ENCODE measurements around the gene SPECC1L.

Gene SPECC1L

DNA sequence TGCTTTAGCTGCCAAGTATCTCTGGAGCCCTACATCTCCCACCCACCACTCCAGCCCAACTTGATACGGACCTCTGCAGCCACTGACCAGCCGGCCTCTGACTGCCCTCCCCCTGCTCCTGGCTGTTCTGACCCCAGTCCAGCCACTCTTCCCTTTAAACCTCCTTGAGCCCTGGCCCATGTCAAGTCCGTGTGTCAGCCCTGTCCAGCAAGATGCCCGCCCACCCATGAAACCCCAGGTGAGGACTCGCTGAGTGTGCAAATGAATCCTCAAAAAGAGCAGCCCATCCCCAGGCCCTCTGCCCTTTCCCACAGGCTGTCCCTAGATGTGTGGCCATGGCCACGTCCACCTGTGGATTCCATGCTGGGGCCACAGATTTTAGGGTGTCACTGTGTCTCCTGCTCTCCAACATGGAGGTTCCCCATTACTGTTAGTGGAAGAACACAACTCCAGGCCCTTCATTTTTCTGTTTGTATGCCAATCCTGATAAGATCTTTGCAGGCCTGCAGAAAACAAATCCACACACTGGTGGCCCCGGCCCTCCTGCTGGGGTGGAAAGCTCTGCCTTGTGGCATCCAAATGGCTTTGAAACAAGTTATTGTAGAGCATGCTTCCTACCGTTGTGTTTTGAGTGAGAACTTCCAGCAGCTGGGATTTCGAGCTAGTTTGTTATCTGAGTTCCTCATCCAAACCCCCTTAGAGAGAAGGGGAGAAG is 134.1 kb downstream of the SPECC1L start:
- DNase-seq, result no peak

DNA sequence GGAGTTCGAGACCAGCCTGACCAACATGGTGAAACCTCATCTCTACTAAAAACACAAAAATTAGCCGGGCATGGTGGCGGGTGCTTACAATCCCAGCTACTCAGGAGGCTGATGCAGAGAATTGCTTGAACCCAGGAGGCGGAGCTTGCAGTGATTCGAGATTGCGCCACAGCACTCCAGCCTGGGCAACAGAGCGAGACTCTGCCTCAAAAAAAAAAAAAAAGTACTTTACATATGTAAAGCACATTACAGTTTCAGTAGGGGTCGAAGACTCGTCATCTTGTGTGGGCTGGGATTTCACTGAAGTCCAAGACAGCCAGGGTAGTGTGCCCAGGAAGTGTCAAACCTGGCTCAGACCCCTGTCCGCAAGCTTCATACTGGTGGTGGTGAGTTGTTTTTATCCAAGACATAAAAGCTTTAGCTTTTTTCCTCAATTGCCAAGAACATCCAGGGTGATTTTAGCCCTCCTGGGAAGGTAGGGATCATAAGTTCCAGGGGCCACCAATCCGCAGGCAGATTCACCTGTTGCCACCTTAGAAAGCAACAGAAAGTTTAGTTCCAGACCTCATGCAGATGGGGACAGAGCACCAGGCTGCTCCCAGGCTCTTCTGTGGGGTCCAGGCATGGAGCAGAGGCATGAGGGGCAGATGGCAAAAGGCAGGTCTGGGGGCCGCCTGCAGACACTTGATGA is 135.1 kb downstream of the SPECC1L start:
- DNase-seq, result no peak

DNA sequence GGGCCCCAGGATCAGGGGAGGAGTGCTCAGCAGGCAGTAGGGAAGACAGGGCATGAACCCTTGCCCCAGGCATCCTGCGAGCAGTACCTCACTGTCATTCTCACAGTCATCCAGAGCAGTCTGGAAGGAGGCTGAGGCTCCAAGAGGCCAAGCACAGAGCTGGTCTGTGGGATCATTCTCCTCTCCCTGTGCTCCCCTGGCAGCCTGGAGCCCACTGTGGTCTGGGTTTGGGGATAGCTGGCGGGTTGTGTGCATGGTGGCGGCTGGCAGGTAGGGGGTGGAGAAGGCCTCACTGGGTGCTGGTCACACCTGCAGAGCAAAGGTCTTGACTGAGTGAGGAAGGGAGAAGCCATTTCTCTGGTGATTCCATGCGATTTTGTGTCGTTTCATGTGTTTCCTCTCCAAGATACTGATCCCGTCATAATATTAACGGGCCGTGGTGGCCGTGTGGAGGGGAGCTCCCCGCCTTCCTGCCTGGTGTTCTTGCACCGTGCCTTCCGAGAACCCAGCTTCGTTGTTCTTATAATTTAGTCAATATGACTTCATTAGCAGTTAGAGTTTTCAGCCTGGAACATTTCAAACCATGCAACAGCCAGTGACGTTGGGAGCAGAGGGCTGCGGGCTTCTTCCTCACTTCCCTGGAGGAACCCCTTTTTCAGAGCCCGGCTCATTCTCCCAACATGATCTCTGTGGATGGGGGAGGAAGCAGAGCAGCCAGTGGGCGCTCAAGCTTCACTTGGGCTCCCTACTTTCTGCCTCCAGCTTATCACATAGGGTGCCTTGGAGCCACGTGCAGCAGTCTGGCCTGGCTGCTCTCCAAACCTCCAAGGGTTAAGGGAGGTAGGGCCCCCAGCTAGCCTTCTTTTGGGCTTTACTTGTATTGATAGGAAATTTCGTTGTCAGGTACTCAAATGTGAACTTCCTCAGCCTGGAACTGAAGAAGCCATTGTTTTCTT is 136.0 kb downstream of the SPECC1L start:
- no peak for DNase-seq

DNA sequence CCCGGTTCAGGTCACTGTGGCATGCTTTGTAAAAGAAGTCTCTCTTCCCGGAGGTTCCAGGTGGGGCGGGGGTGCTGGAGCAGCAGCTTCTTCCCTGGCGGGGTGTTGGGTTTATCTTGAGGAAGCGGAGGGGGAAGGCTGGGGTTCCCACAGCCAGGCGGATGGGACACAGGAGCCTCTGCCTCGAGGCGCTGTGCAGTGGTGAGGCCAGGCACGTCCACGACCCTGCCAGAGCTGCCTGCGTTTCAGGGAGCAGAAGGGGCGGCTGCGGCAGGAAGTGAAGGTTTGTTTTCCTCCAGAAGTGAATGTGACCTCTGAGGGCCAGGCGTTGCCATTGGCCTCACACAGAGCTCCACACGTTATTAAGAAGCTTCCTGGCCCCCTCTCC is 136.6 kb downstream of the SPECC1L start:
- no peak for DNase-seq

DNA sequence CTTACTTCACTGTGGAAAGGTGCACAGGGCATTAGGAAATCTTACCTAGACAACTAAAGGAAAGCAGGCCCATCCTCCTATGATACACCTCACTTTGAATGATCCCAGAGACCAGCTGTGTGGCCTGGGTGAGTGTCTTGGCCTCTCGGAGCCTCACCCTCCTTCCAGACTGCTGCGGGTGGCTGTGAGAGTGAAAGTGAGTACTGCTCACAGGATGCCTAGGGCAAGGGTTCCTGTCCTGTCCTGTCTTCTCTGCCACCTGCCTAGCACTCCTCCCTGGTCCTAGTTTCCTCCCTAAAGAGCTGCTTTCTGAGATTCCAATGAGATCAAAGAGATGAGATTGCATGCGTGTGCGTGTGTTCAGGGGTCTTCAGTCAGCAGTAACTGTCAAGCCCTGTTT is 137.3 kb downstream of the SPECC1L start:
- DNase-seq, result no peak

DNA sequence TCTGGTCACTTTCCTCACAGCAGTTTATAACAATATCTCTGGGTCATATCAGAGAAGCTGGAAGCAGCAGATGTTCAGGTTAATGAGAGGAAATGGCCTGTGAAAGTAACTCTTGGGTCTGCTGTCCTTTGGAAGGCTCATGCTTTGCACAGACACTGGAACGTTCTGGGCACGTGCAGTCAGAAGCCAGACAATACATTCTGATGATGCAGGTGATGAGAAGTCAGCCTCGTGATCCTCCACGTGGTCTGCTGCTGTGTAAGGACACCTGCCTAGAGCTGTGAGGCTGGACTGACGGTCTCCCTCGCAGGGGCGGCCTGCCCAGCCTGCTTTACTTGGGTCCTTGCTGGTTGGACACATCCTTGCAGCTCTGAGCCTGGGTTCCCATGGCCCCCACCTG is 138.0 kb downstream of the SPECC1L start:
- DNase-seq, result no peak

DNA sequence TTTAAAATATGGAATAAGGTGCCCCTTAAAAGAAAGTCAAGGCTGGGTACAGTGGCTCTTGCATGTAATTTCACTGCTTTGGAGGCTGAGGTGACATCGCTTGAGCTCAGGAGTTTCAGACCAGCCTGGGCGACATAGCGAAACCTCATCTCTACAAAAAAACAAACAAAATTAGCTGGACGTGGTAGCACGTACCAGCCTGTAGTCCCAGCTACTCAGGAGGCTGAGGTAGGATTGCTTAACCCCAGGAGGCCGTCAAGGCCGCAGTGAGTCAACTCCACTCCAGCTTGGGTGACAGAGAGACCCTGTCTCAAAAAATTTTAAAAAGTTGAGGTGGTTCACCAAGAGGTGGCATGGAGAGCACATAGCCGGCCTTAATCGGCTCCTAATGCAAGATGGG is 139.1 kb downstream of the SPECC1L start:
- no peak for DNase-seq

DNA sequence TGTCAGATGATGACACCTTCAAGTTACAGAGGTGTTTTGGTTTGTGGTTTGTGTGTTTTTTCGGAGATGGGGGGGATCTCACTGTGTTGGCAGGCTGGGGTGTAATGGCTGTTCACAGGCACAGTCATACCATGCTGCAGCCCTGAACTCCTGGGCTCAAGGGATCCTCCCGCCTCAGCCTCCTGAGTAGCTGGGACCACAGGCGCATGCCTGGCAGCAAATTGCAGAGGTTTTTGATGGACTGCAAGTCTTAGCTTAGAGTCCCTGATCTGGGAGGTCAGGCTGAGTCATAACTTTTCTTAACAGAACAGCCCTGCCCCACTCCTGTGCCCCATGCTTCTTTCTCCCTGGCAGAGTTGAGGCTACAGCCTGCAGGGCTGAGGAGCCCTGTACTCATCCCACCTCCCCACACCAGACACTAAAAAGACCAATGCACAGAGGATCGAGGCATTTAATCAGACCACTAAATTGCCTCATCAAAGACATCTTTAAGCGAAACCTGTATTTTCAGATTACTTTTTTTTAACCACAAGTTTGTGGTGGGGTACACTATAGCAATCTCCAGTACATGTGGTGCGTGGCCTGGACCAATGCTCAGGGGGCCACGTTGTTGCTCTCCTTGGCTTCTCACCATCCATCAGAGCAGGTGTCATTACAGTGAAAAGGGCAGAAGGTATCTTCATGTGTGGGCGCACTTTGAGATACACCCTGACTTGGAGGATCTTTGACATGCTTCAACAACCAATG is 139.7 kb downstream of the SPECC1L start:
- DNase-seq, result peak; percentile 65

DNA sequence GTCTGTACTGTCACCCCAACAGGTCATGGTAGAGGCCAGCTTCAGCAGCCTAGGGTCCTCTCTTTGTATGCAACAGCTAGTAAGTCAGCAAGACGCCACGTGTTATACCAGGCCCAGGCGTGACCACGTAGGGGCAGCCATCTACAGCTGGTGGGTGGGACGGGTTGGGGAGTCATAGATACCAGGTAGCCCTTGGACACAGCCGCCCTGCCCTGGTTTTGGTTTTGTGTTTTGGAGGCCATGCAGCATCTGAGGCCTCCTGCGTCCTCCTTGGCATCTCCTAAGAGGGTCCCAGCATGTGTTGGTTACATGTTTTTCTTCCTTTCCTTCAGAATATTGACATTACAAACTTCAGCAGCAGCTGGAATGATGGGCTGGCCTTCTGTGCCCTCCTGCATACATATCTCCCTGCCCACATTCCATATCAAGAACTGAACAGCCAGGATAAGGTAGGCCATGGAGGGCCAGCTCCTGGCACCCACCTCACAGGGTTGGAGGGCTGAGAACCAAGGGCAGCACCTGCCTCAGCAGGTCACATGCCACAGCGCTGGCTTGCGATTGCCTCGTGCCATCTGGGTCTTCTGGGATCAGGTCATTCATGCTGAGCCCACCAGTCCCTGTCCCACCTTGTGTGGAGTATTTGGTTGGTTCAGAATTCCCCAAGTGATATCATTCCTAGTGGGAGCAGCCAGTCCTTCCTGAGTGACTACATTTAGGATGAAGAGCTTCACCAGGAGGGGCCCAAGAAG is 140.8 kb downstream of the SPECC1L start:
- DNase-seq, result no peak

DNA sequence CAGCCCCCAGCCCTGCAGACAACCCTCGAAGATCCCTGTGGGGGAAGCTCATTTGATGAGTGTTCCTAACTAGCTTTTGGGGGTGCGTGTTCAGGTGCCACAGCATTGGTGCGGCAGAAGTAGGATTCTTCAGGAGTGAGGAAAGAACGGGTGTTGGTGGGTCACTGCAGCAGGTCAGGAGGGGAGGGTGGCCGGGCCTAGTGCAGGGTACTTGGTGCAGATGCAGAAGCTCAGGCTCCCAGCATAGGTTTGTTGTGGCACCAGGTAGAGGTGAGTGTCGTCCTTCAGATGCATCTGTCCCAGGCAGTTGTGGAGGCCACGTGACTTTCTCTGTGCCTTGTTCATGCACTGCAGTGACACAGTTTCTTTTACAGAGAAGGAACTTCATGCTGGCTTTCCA is 141.6 kb downstream of the SPECC1L start:
- no peak for DNase-seq

DNA sequence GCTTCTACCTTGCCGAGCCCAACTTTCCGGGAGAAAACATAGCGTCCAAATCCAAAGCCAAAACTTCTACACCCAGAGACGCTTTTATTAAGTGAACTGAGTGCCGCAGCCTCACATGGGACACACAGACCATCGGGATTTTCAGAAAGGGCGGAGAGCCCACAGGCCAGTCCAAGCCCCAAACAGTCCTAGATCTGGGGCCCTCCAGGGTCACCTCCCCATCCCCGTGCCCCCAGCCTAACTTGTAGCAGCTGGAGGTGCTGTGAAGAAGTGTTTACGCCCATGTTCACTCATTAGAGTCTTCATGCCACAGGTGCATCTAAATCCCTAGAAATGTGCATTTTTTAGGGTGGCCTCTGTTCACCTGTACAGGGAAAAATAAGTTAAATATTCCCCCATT is 142.6 kb downstream of the SPECC1L start:
- DNase-seq, result no peak

DNA sequence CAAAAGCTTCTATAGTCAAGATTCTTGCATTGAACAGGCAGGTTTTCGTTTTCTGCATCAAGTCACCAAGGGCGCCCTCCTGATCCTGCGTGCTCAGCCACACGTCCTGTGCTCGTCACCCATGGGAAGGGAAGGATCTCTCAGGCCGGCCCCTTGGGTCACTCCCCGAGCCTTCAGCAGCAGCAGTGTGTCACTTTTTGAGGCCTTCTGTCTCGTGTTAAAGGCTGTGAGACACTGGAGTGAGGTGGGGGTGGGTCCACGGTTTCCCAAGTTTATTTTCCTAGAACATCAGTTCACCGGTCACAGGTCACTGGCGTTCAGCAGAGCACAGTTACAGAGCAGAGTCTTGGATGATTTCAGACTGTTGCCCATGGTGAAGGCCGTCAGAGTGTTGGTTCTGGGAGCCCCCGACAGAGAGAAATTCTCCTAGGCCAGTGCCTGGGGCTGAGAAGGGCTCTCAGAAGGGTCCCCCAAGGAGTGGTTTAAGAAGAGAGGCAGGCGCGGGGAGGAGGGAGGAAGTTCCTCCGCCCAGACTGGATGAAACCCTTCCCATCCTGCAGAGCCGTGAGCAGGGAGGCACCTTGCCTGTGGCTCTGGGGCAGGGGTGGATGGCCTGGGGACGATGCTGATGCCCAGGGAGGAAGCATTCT is 143.2 kb downstream of the SPECC1L start:
- DNase-seq, result no peak

DNA sequence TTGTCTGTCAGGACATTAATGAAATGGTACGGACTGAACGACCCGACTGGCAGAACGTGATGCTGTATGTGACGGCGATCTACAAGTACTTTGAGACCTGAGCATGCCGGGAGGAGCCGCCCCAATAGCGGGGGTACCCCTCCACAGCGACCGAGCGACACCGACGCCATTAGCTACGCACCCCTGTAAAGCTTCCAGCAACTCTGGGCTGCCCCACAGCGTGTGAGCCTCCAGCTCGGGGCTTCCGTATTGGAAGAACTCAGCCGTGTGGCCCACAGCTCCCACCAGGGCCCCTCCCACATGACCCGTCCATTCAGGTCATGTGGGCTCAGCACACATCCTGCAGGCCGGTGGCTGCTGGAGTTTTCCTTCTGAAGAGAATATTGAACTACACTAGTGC is 143.9 kb downstream of the SPECC1L start:
- DNase-seq, result no peak

DNA sequence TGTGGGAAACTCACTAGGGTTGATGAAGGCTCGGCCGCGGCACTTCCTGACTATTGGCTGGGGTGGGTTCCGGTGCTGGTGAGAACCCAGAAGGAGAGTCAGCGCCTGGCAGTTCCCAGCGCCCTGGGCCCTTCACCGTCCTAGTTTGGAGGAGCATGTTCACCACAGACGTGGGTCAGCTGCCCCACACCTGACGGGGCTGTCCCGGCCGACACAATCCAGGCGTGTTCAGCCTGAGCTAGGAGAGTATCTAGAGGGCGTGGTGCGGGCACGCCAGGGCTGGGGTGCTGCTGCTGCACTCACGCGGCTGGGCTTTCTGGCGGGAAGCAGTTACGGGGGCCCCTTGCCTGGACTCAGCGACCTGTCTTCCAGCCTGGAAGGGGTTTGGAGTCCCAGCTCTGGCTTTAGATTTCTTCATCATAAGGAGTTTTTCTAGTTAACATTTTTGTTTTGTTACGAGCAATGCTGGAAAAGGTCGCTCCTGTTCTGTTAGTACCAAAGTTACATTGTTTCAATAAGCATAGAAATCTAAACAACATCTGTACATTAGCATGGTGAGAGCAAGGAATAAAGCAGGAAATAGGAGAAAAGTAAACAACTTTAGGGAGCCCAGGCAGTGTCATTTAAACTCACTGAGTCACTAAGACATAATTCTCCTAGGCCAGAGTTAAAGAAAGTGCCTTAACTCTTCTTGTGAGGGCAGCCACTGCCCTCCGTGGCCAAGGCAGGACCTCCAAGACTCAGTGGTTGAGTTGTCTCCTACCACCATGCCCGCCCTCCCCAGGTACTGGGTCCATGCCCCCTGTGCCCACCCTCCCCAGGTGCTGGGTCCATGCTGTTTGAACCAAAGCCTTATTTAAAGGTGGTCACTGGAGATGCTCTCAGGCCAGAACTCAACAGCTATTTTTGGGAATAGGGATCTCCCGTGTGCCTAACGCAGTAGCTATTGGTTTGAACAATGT is 144.6 kb downstream of the SPECC1L start:
- DNase-seq, result no peak

DNA sequence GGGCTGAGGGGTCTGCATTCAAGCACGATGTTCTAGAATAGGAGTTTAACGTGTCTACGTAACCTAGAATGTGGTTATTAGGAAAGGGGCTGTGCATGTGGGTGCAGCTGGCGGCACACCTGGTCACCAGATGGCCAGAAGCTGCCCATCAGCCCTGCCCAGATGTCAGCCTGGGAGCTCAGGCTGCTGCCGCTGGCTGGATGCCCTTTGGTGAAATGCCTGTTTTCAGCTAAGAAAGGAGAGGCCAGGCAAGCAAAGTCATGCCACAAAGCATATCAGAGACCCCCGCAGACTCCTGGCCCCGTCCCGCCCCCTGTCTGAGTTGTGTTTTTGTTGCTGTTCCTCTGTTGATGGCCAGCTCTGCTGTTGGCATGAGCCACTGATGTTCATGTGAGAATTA is 145.5 kb downstream of the SPECC1L start:
- no peak for DNase-seq

DNA sequence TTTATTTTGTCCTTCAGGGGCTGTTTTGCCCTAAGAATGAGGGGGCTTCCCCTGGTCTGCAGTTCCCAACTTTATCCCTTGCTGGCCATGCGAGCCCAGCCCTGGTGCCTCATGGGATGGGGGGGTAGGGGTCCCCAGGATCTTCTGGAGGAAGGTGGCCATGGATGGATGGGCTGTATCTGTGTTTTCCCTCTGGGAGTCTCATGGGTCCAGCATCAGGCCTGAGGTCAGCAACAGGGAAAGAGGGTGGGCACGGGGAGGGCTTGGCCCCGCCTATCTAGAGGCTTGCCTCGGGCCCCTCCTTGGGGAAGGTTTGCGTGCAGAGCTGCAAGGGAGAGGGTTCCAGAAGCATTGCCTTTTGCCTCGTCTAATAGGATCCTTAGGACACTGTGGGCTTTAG is 146.0 kb downstream of the SPECC1L start:
- no peak for DNase-seq

DNA sequence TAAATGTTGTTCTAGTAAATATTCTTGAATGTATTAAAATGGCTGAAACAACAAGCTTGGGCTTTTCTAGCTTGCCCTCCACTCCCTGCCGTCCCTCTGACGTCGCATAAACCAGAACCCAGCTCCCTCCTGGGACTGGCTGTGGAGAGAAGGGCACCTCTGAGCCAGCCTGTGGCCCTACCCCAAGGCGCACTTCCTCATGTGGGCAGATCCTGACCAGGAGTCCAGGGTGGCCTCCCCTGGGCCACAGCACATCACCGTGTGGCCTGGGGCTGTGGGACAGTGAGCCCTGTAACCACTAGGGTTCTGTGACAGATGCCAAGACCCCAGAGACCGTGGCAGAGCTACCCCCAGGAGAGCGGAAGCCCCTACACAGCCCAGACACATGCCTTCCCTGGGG is 146.6 kb downstream of the SPECC1L start:
- no peak for DNase-seq

DNA sequence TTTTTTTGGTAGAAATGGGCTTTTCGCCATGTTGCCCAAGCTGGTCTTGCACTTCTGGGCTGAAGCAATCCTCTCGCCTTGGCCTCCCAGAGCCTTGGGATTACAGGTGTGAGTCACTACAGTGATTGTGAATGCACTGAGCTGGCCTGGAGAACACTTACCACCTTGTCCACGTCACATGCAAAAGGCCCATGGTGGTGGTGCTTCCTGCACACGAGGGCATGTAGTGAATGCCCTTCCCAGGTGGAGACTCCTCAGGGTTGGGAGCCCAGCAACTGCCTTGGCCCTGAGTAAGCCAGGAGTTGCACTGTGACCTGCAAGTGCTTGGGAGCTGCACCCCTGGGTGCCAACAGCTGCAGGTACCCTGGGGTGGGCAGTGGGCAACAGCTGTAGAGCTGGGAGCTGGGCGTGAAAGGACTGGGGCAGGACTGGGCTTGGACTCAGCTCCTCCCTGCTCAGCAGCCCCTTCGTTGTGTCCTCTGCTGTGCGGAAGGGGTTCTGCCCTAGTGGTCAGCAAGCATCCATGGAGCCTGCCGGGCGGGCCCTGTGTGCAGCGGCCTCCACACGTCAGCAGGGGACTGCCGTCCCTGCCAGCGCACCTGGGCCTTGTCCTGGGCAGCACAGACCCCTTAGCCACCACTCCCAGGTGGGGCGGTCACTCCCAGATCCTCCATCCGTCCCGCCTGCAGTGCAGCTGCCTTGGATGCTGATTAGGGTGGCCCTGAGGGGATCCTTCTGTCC is 147.4 kb downstream of the SPECC1L start:
- no peak for DNase-seq

DNA sequence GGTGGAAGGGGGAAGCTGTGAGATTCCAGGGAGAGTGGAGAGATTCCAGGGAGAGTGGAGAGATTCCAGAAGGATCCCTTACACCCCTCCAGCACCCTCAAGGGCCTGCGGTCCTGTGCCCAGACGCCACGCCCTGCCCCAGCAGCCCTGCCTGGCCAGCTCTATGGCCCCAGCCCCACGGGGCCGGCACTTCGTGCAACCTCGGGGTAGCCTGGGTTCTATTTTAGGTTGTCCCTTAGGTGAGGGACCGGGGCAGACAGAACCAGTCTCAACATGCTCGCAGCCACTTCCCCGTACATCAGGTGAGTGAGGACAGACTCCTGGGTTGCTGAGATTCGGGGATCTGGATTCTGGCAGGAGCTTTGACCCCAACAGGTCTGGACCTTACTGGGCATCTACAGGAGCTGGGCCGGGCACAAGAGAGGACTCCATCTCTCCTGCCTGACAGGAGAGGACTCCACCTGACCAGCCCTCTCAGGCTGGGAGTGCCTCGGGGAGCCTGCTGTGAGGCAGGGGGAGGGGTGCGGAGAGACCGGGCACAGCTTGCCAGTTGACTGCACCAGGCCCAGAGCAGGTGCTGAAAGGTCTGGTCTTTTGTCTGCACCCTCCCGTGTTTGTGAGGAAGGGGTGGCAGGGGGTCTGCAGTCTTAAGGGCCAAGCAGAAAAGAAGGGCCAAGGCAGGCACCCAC is 148.3 kb downstream of the SPECC1L start:
- no peak for DNase-seq

All from activated CD8-positive, alpha-beta memory T cell treated with anti-CD3 and anti-CD28 coated beads, Interleukin-2, amount 50 U/mL, for 48 hours (primary cell).